NCI-H524 (cell line): ENCODE data around the gene NPEPPS.
A peak's percentile ranks its signal among the peaks of the same experiment; 100 is the strongest.
"Not testable (repeated sequence)": the region's sequence is repeated elsewhere in the genome, so short reads cannot be mapped to it uniquely, and the experiment has no call there.

Experiments used
- DNase-seq, 2 experiments: peaks; one replicate each; lab custom pipeline; 2025; lab: John Stamatoyannopoulos, UW

Gene NPEPPS

GRCh38 chr17:47530557-47531232, at the start of gene NPEPPS:
NPEPPS (plus strand) TSS chr17:47531108; CDS start chr17:47531301, 193 bp downstream.
- DNase-seq = peak; percentile 84 to 88

- DNase-seq = not testable (repeated sequence)
Observed at GRCh38 chr17:47491841-47492212, 39.1 kb upstream of the NPEPPS start.

GRCh38 chr17:47499074-47499473, 31.8 kb upstream of the NPEPPS start:
- DNase-seq = not testable (repeated sequence)

- DNase-seq = not testable (repeated sequence)
Observed at GRCh38 chr17:47499494-47499893, 31.4 kb upstream of the NPEPPS start.

GRCh38 chr17:47500620-47501019, 30.3 kb upstream of the NPEPPS start:
- DNase-seq = peak; percentile 16 to 58

- DNase-seq = peak; percentile 56 to 84
Observed at GRCh38 chr17:47502122-47502731, 28.7 kb upstream of the NPEPPS start.

GRCh38 chr17:47502776-47503455, 28.0 kb upstream of the NPEPPS start:
- not testable (repeated sequence) for DNase-seq

GRCh38 chr17:47511701-47512146, 19.2 kb upstream of the NPEPPS start:
- not testable (repeated sequence) for DNase-seq

GRCh38 chr17:47513301-47513700, 17.6 kb upstream of the NPEPPS start:
- DNase-seq = not testable (repeated sequence)

GRCh38 chr17:47518880-47519279, 12.0 kb upstream of the NPEPPS start:
- not testable (repeated sequence) for DNase-seq

GRCh38 chr17:47519365-47519764, 11.5 kb upstream of the NPEPPS start:
- not testable (repeated sequence) for DNase-seq

- DNase-seq = not testable (repeated sequence)
Observed at GRCh38 chr17:47520279-47520678, 10.6 kb upstream of the NPEPPS start.

GRCh38 chr17:47521434-47521833, 9.5 kb upstream of the NPEPPS start:
- not testable (repeated sequence) for DNase-seq

- DNase-seq = not testable (repeated sequence)
Observed at GRCh38 chr17:47522341-47522740, 8.6 kb upstream of the NPEPPS start.

- DNase-seq = not testable (repeated sequence)
Observed at GRCh38 chr17:47531233-47531820, 419 bp downstream of the NPEPPS start.

- not testable (repeated sequence) for DNase-seq
Observed at GRCh38 chr17:47539085-47539484, 8.2 kb downstream of the NPEPPS start.

GRCh38 chr17:47541676-47542075, 10.8 kb downstream of the NPEPPS start:
- DNase-seq = not testable (repeated sequence)

- not testable (repeated sequence) for DNase-seq
Observed at GRCh38 chr17:47544327-47544726, 13.4 kb downstream of the NPEPPS start.

- DNase-seq = not testable (repeated sequence)
Observed at GRCh38 chr17:47554733-47555132, 23.8 kb downstream of the NPEPPS start.

- not testable (repeated sequence) for DNase-seq
Observed at GRCh38 chr17:47556108-47556507, 25.2 kb downstream of the NPEPPS start.

- not testable (repeated sequence) for DNase-seq
Observed at GRCh38 chr17:47560517-47561043, 29.7 kb downstream of the NPEPPS start.
